HG02981 (cell line): Measurements from ENCODE around the gene PSTK.

ENCODE experiments used
- ATAC-seq: cut with Tn5 transposase; IDR thresholded peaks from one replicate; pipeline ENCODE4 v1.9.1; 2021; ENCODE audit warnings: mild to moderate bottlenecking, moderate library complexity; ENCODE audit not compliant: unreplicated experiment

PSTK gene

GRCh38 chr10:122992031-122992585, 11.9 kb downstream of the PSTK start:
- no peak for ATAC-seq

- ATAC-seq, result no peak
Measured at GRCh38 chr10:122993797-122994336, 13.7 kb downstream of the PSTK start.

GRCh38 chr10:122995936-122996335, 15.7 kb downstream of the PSTK start:
- ATAC-seq, result no peak

- ATAC-seq, result no peak
Measured at GRCh38 chr10:122997864-122998263, 17.7 kb downstream of the PSTK start.

- no peak for ATAC-seq
Measured at GRCh38 chr10:122998360-122998917, 18.2 kb downstream of the PSTK start.

- ATAC-seq, result no peak
Measured at GRCh38 chr10:122998934-122999333, 18.7 kb downstream of the PSTK start.

GRCh38 chr10:122999347-122999746, 19.1 kb downstream of the PSTK start:
- ATAC-seq, result no peak

- ATAC-seq, result no peak
Measured at GRCh38 chr10:123000155-123000554, 20.0 kb downstream of the PSTK start.

- no peak for ATAC-seq
Measured at GRCh38 chr10:123001370-123001769, 21.2 kb downstream of the PSTK start.

- ATAC-seq, result no peak
Measured at GRCh38 chr10:123004298-123004697, 24.1 kb downstream of the PSTK start.

- peak; percentile 39 for ATAC-seq
Measured at GRCh38 chr10:123007558-123008354, 27.6 kb downstream of the PSTK start.

GRCh38 chr10:123008355-123009104, 28.3 kb downstream of the PSTK start, which contains the start of the genes ACADSB and IKZF5:
TSS of gene ACADSB (plus strand) at chr10:123009006. CDS start at chr10:123009030, 24 bp downstream.
TSS of gene IKZF5 (minus strand) at chr10:123008795. CDS start at chr10:122998625, 10,170 bp downstream.
- peak; percentile 81 for ATAC-seq

GRCh38 chr10:123009105-123009820, 29.1 kb downstream of the PSTK start:
- peak; percentile 10 for ATAC-seq

- no peak for ATAC-seq
Measured at GRCh38 chr10:123011987-123012386, 31.8 kb downstream of the PSTK start.

GRCh38 chr10:123013456-123014419, 33.5 kb downstream of the PSTK start:
- no peak for ATAC-seq

GRCh38 chr10:123014772-123015171, 34.6 kb downstream of the PSTK start:
- ATAC-seq, result no peak

GRCh38 chr10:123016228-123016627, 36.0 kb downstream of the PSTK start:
- no peak for ATAC-seq

- no peak for ATAC-seq
Measured at GRCh38 chr10:123017421-123018165, 37.4 kb downstream of the PSTK start.

- ATAC-seq, result no peak
Measured at GRCh38 chr10:123018531-123018930, 38.3 kb downstream of the PSTK start.
